IPS-18c (cell line): Measurements from ENCODE around the gene ZFP42.
"Not testable (repeated sequence)": the region's sequence is repeated elsewhere in the genome, so short reads cannot be mapped to it uniquely, and the experiment has no call there.

ENCODE experiments used
- H3K4me3 ChIP-seq: 2 replicates; pipeline ENCODE4 v1.7.0; 2013; ENCODE audit warnings: low read depth, mild to moderate bottlenecking, low read length, moderate library complexity; ENCODE audit not compliant: insufficient read depth
- H3K9me3 ChIP-seq: one replicate; pipeline ENCODE4 v1.6.1; 2013; ENCODE audit warnings: mild to moderate bottlenecking, low read length, moderate library complexity; ENCODE audit not compliant: control insufficient read depth, insufficient read depth

ZFP42 gene

DNA sequence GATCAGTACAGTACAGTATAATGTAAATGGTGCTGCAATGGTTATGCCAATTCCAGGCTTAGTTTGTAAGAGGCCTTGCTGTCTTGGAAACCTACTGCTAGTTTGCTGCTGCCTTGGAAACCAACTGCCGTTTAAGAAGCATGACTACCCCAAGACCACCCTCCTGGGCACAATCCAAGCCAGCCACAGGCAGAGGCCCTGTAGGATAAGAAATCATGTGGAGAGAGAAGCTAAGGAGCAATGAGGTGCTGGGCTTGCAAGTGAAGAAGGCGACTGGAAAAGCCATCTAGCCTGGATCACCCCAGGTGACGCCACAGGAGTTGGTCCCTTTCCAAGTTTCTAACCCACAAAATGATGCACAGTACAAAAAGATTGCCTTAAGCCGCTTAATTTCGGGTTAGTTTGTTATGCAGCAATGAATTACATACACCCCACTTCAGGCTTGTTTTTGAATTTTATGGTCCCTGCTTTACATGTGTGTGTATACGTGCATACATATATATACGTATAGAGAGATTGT, 16.9 kb downstream of the ZFP42 start:
- no peak overlapping the region for H3K4me3 ChIP-seq
- H3K9me3 ChIP-seq: no peaks in the 10 kb centered on the region

DNA sequence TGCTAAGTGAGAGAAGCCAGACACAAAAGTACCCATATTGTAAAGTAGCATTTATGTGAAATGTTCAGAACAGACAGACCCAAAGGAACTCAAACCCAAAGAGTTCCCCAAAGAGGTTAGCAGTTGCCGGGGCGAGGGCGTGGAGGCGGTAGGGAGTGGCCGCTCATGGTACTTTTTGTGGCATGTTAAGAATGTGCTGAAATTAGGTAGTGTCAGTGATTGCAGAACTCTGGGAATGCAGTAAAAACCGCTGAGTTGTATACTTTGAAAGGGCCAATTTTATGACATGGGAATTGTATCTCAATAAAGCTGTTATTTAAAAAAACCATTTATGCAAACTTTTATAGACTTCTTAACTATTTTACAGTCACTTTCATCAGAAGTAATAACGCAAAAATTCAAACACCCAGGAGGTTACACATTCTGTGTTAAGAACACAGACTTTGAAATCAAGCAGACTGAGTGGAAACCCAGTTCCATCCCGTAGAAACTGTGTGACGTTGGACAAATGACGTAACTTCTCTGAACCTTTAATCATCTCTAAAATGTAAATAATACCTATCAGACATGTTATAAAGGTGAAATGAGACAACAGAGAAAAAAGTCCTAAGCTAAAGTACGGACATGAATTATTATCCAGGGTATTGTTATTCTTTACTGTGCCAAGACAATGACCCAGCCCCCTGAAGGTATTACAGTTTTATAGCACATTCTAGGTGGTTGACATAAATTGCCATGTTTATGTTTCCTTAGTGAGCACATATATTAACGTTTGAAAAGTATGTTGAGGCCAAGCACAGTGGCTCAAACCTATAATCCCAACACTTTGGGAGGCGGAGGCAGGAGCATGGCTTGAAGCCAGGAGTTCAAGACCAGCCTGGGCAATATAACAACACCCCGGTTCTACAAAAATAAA, 19.7 kb downstream of the ZFP42 start:
- Histone ChIP-seq H3K4me3 (no peak overlapping the region), H3K9me3 (peaks cover 3% of the 10 kb centered on the region)

DNA sequence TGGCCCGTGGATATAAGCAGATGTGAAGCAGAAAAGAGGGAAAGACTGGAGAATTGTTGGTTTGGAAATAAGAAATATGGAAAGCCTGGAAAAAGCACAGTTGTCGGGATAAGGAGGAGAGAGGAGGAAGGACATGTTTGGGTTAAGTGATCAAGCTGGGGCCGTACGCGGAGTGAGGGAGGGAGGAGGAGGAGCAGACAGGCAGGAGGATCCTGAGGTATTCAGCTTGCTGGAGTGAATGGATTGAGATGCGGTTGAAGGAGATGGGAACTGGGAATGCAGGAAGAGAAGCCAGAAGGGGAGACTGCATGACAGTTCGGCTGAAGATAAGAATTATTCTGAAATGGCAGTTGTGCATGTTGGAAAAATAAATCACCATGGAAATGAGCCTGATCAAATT, 21.2 kb downstream of the ZFP42 start:
- H3K4me3 ChIP-seq: no peak overlapping the region
- H3K9me3 ChIP-seq: peaks cover 3% of the 10 kb centered on the region

DNA sequence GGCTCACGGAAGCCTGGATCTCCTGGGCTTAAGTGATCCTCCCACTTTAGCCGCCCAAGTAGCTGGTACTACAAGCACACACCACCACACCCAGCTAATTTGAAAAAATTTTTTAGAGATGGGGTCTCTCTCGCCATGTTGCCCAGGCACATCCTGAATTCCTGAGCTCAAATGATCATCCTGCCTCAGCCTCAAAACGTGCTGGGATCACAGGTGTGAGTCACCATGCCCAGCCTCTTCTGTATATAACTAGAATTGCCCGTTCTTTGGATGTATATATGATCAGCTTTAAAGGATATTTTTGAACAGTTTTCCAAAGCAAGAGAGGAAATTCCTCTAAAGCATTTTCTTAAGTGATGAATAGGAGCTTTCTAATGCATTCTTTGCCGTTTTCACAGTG, 22.7 kb downstream of the ZFP42 start:
- H3K9me3 ChIP-seq: peaks cover 3% of the 10 kb centered on the region
- no peak overlapping the region for H3K4me3 ChIP-seq

DNA sequence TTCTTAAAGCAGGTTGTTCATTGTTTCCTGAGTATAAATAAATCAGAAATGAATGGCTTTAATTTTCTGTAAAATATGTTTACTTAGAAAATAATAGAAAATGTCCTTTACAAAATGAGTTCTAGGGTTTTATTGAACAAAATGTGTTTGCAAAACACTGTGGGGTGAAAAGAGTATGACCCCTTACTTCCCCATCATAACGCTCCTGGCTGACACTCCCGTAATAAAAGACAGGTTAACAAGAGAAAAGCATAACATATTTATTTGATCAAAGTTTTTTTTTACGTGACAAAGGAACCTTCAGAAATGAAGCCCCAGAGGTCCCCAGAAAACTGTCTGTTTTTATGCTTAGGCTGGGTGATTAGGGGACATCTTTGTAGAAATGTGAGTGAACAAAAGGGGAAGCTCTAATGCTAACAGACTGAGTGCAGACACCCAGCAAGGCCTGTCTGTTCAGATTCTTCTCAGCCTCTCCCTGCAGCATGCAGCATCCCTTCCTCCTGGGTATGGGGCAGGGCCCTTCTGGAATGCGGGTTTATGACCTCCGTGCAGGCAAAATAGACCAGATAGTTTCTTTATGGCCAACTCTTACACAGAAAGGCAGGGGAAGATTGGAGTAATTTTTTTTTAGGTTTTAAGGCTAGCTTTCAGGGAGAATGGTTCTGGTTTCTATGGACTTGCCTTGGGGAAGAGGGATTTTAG, 26.1 kb downstream of the ZFP42 start:
- no peak overlapping the region for H3K4me3 ChIP-seq
- peaks cover 3% of the 10 kb centered on the region for H3K9me3 ChIP-seq

DNA sequence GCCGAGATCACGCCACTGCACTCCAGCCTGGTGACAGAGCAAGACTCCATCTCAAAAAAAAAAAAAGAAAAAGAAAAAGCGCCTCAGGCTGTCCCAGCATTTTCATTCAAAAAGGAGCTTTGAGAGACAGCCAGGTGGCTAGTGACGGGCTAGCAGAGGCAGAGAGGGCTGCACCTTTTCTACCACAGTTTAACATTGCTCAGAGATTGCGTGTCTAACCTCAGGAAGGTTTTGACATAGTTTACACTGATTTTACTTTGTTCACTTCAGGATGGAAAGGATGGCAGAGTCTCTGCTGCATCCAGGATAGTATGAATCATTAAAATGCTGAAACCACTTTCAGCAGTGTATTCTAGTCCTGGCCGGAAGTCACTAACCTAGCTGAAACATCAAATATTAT, 28.1 kb downstream of the ZFP42 start:
- Histone ChIP-seq H3K9me3 (peaks cover 3% of the 10 kb centered on the region), H3K4me3 (no peak overlapping the region)

DNA sequence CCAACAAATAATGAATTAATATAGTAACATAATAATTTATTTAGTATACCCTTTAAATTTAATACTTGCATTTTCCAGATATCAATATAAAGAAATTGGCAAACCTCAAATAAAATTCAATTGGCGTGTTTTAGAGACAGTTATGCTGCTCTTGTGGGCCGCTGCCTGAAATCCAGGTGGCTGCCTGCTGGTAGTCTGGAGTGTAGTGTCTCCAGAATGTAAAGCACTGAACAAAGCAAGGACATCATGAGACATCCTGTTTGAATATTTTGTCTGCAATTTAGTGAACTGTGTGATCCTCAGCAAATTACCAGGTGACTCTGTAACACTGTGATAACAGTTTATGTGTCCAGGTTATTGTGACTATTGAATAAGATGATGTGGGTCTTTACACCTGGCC, 29.9 kb downstream of the ZFP42 start:
- Histone ChIP-seq H3K4me3 (no peak overlapping the region), H3K9me3 (no peaks in the 10 kb centered on the region)

DNA sequence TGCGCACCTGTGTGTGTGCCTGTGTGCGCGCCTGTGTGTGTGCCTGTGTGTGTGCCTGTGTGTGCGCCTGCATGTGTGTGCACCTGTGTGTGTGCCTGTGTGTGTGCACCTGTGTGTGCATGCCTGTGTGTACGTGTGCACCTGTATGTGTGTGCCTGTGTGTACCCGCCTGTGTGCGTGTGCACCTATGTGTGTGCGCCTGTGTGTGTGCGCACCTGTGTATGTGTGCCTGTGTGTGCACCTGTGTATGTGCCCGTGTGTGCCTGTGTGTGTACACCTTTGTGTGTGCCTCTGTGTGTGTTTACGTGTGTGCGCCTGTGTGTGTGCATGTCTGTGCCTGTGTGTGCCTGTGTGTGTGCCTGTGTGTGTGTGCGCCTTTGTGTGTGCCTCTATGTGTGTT, 33.5 kb downstream of the ZFP42 start:
- Histone ChIP-seq H3K9me3 (no peaks in the 10 kb centered on the region), H3K4me3 (no peak overlapping the region)

DNA sequence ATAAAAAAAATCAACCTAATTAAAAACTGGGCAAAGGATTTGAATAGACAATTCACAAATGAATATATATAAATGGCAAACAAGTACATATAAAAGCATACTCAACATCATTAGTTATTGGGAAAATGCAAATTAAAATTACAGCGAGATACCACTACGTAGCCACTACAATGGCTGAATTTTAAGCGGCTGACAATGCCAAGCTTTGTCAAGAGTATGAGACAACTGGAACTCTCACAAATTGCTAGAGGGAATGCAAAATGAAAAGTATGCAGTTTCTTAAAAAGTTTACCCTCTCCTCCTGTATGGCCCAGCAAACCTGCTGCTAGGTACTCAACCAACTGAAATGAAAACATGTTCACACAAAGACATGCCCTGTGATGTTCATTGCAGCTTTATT, 34.8 kb downstream of the ZFP42 start:
- Histone ChIP-seq H3K4me3 (no peak overlapping the region), H3K9me3 (no peaks in the 10 kb centered on the region)

DNA sequence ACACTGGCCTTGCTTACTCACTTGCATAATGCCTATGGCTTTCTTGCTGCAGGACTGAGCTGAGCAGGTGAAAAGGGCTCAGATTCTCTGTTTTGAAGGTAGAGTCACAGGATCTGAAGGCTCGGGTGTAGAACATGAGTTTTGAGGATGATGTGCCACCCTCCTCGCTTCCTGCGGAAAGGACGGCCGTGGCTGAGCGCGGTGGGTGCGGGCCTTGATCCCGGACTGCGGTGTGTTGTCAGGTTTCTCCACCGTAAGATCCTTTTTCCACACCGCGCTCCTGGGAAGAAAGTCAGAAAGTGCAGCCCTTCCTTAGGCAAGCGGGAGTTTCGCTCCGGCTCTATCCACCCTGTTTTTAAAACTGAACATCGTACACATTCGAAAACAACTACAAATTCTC, 36.2 kb downstream of the ZFP42 start:
- peak overlapping the region; percentile 32; the same call in 1 of the 2 replicates for H3K4me3 ChIP-seq
- no peaks in the 10 kb centered on the region for H3K9me3 ChIP-seq

DNA sequence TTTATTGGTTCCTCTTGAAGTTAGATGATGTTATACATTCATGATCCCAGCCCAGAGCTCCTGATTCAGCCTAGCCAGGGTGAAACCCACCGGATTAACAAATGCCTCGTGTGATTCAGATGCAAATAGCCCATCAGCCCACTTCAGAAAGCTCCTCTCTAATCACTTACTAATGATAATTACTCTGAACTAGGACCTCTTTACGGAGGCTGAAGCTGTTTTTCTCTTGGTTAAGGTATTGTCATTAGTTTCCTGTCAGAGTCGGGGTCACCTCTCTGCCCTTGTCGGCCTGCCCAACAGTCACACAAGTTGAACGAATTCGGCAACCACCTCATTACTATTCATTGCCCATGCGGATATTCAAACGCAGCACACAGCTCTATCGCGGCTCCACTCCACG, 36.6 kb downstream of the ZFP42 start:
- Histone ChIP-seq H3K9me3 (no peaks in the 10 kb centered on the region), H3K4me3 (peak overlapping the region; percentile 32; the same call in 1 of the 2 replicates)

DNA sequence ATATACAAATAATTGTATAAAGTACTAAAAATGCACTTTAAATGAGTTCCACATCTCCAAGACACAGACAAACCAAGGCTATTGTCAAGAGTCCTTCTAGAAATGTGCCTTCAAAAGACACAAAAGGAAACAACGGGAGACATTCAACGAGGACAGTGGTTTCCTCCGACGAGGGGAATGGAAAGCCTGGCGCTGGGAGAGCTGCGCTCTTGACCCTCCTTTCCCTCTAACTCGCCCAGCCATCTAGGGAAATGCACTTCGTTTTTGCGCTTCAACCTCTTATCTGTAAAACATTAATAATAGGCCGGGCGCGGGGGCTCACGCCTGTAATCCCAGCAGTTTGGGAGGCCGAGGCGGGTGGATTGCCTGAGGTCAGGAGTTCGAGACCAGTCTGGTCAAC, 37.0 kb downstream of the ZFP42 start:
- Histone ChIP-seq H3K4me3 (peak overlapping the region; percentile 4; the same call in 1 of the 2 replicates), H3K9me3 (no peaks in the 10 kb centered on the region)

DNA sequence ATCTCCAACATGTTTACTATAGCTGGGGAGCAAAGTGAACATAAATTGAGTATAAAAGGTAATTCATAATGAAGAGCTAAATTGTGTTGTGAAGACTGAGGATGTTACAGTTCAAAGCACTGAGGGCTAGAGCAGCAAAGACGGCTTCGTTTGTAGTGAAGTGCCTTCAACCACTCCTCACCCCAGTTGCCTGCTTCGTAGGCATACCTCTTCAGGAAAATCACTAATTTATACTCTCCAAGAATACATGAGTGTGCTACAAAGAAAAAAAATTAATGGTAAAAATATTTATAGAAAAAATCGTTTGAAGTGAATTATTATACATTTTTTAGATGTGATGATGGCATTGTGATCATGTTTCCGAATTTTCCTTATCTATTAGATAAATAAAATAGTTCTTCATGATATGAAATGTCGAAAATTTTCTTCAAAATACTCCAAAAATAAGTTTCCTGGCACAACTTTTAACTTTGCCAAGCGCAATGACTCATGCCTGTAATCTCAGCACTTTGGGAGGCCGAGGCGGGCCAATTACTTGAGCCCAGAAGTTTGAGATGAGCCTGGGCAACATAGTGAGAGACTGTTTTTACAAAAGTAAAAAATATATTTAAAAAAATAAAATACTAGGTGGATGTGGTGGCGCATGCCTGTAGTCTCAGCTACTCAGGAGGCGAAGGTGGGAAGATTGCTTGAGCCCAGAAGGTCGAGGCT, 41.6 kb downstream of the ZFP42 start:
- no peak overlapping the region for H3K4me3 ChIP-seq
- H3K9me3 ChIP-seq: no peaks in the 10 kb centered on the region

DNA sequence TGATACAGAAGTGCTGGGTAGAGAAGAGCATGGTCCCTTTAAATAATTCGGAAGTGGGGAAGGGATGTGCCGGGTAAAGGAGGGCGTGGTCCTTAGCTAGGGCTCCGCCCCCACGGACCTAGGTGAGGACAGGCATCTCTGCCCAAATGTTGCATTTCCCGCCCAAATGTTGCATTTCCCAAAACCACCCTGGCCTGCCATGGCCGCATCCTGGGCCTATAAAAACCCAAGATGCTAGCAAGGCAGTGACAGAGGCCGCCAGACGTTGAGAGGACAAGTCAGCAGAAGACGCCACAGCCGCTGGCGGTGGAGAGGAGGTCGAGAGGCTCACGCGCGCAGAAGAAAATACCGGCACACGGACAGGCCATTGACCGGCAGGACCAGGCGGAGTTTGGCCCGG, 46.1 kb downstream of the ZFP42 start:
- Histone ChIP-seq H3K9me3 (no peaks in the 10 kb centered on the region), H3K4me3 (no peak overlapping the region)

DNA sequence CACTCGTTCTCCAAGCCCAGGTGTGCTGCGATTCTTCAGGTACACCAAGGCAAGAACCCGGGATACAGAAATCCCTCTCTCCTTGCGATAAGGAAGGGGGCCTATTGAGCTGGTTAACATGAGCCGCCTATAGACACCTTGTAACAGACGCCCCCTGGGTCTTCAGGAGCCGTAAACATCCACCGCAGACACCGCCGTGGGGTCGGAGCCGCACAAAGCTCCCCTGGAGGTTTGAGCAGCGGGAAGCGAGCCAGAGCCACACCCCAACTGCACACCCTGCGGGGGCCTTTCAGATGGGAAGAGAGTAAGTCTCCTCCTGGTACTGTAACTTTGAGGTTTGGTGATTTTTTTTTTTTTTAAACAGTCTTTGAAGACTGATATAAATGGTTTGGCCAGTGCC, 46.6 kb downstream of the ZFP42 start:
- Histone ChIP-seq H3K9me3 (no peaks in the 10 kb centered on the region), H3K4me3 (no peak overlapping the region)

DNA sequence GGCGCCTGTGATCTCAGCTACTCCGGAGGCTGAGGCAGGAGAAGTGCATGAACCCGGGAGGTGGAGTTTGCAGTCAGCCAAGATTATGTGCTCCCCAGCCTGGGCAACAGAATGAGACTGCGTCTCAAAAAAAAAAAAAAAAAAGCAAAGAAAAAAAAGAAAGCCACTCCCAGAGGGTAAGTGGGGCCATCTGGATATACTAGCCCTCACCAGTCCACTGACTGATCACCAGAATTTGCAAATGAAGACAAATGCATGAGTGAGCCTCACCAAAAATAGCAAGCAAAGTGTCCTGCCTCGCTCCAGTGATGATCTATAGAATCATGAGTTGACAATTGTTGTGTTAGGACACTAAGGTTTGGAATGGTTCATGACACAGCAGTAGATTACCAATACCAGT, 47.6 kb downstream of the ZFP42 start:
- Histone ChIP-seq H3K4me3 (no peak overlapping the region), H3K9me3 (no peaks in the 10 kb centered on the region)

DNA sequence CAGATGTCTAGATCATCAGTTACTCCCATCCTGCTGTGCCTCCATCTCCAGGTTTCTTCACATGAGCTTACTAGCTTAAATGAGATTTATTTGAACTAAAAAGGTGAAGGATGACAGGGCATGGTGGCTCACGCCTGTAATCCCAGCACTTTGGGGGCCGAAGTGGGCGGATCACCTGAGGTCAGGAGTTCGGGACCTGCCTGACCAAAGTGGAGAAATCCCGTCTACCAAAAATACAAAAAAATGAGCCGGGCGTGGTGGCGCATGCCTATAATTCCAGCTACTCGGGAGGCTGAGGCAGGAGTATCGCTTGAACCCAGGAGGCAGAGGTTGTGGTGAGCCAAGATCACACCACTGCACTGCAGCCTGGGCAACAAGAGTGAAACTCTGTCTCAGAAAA, 49.9 kb downstream of the ZFP42 start:
- not testable (repeated sequence) for H3K4me3 ChIP-seq, H3K9me3 ChIP-seq

DNA sequence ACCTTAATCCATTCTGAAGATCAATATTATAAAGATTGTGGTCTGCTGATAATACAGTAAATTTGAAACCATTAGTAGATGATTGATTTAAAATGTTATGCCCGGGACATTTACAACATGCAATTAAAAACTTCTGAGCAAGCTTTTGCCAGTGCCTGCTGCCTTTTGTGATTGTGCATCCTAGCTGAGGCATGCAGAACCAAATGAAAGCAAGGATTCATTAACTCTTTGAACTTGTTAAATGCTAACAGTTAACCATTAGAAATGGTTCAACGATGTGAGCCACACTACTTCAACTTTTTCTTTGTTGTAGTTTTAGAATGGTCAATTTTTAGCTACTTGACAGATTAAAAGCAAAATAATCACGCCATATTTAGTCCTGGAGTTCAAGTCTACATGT, 51.1 kb downstream of the ZFP42 start:
- H3K9me3 ChIP-seq: no peaks in the 10 kb centered on the region
- H3K4me3 ChIP-seq: no peak overlapping the region
